GM18508 (cell line): Measurements from ENCODE around the gene MED9.
"Not testable (repeated sequence)": the region's sequence is repeated elsewhere in the genome, so short reads cannot be mapped to it uniquely, and the experiment has no call there.

Experiments
- ATAC-seq: cut with Tn5 transposase; IDR thresholded peaks from one replicate; pipeline ENCODE4 v1.9.1; 2021; ENCODE audit warnings: moderate number of reproducible peaks; ENCODE audit not compliant: insufficient read depth, unreplicated experiment

MED9 gene

GRCh38 chr17:17485420-17485819, 8.6 kb downstream of the MED9 start:
- ATAC-seq: no peak

GRCh38 chr17:17486416-17486815, 9.6 kb downstream of the MED9 start:
- ATAC-seq: not testable (repeated sequence)

- ATAC-seq: no peak
These were observed 11.2 kb downstream of the MED9 start for GRCh38 chr17:17487998-17488397.

- no peak for ATAC-seq
These were observed 14.3 kb downstream of the MED9 start for GRCh38 chr17:17491031-17491471.

- no peak for ATAC-seq
These were observed 14.8 kb downstream of the MED9 start for GRCh38 chr17:17491546-17491988.

- no peak for ATAC-seq
These were observed 15.3 kb downstream of the MED9 start for GRCh38 chr17:17492085-17492484.

GRCh38 chr17:17492571-17492970, 15.8 kb downstream of the MED9 start:
- ATAC-seq: no peak

- ATAC-seq: no peak
These were observed 16.6 kb downstream of the MED9 start for GRCh38 chr17:17493249-17493985.

- ATAC-seq: no peak
These were observed 17.2 kb downstream of the MED9 start for GRCh38 chr17:17493986-17494466.

GRCh38 chr17:17494499-17494869, 17.7 kb downstream of the MED9 start:
- ATAC-seq: no peak

- ATAC-seq: no peak
These were observed 18.2 kb downstream of the MED9 start for GRCh38 chr17:17494870-17495535.

- ATAC-seq: no peak
These were observed 18.9 kb downstream of the MED9 start for GRCh38 chr17:17495536-17496188.

GRCh38 chr17:17496189-17497064, 19.6 kb downstream of the MED9 start, which contains the start of gene RASD1:
RASD1 (minus strand) TSS chr17:17496395; CDS start chr17:17496181, 214 bp downstream.
- no peak for ATAC-seq

GRCh38 chr17:17497065-17497844, 20.5 kb downstream of the MED9 start:
- ATAC-seq: no peak

GRCh38 chr17:17497845-17498520, 21.2 kb downstream of the MED9 start:
- no peak for ATAC-seq

GRCh38 chr17:17498606-17499301, 22.0 kb downstream of the MED9 start:
- ATAC-seq: no peak

GRCh38 chr17:17499402-17500145, 22.8 kb downstream of the MED9 start:
- no peak for ATAC-seq
